Measurements from ENCODE around the gene TCEA3. TPM values are rescaled to one million over a fixed set of nuclear protein-coding genes. Genes with fewer than 3 reads are reported as not detected.

Gene TCEA3
- total RNA-seq, 2 experiments from 2014 or later, result 6.3 to 7.4 TPM

DNA sequence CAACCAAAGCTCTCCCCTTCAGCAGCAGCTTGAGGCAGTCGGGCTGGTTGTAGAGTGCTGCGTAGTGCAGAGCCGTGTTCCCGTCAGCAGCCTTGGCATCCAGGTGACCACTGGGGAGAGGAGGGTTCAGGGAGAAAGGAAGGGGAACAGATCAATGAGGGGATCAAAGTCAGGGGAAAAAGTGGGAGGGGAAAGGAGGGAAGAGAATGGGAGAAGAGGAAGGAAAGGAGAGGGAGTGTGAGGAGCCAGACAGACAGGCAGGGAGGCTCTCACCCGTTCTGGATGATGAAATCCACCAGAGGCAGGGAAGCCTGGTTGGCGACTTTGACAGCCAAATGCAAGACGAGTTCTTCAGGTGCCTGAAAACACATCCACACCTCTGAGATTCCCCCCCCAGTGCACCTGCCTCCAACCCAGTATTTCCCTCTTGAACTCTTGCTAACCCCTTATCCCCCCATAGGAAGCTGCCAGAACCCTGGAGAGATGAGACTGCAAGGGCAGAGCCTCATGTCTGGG lies 9.8 kb upstream of the TCEA3 start:
- no peaks in the 10 kb centered on the region for H3K36me3 Mint-ChIP-seq
- H3K4me1 Mint-ChIP-seq, result no peaks in the 10 kb centered on the region
- H3K9me3 Mint-ChIP-seq, result no peaks in the 10 kb centered on the region
- no peak for DNase-seq
- no peaks in the 10 kb centered on the region for H3K27me3 Mint-ChIP-seq
- H3K27ac Mint-ChIP-seq, result no peak overlapping the region
- no peak overlapping the region for H3K4me3 Mint-ChIP-seq

DNA sequence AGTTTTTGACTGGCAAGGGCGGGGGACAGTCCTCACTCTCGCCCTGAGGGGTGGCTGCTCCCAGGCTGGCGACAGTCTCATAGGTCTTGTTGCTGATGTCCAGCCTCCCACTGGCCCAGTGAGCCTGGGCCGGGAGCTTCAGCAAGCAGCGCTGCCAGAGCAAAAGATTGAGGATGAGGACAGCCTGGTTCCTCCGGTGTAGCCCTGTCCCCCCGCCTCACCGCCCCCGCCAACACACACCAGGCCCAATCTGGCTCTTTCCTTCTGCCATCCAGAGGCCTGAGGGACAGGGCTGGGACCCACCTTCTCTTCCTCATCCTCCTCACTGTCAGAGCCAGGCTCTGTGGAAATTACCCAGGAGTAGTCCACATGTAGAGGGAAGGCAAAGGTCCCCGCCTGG lies 8.6 kb upstream of the TCEA3 start:
- Mint-ChIP-seq H3K36me3 (no peaks in the 10 kb centered on the region), H3K9me3 (no peaks in the 10 kb centered on the region), H3K27ac (no peak overlapping the region), H3K4me1 (no peaks in the 10 kb centered on the region), H3K27me3 (no peaks in the 10 kb centered on the region), H3K4me3 (no peak overlapping the region)
- DNase-seq, result no peak

DNA sequence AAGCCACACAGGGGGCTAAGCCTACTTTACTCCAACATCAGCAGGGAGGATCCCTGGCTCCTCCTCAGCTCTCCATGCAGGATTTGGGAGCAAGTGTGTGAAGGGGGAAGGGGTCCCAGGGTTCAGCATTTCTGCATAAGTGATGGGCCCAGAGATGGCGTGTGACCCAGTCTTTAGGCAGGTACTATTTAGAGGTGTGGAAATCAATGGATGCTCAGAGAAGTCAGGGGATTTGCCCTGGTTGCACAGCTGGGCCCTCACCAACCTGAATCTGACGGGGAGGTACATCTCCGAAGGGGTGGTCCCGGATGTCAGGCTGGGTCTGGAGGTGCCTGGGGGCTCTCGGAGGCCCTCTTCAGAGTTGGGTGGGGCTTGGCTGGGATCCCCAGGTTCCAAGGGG lies 6.9 kb upstream of the TCEA3 start:
- H3K36me3 Mint-ChIP-seq, result no peaks in the 10 kb centered on the region
- no peak overlapping the region for H3K27ac Mint-ChIP-seq
- no peak for DNase-seq

DNA sequence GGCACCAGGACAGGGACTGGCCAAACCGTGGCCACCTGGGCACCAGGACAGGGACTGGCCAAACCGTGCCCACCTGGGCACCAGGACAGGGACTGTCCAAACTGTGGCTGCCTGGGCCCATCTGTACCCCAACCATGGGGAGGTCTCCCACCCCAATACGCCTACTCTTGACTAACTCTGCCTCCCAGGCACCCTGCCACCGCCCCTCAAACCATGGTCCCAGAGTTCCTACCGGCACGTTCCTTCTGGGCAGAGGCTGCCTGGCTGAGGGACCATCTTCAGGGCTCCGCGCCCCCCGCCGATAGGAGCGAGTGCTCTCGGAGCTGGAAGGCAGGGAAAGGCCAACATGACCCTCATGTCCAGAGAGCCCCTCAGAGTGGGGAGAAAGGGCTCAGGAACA lies 6.3 kb upstream of the TCEA3 start:
- Mint-ChIP-seq H3K36me3 (no peaks in the 10 kb centered on the region), H3K27ac (no peak overlapping the region), H3K4me3 (no peak overlapping the region), H3K4me1 (no peaks in the 10 kb centered on the region), H3K9me3 (no peaks in the 10 kb centered on the region), H3K27me3 (peaks cover 6% of the 10 kb centered on the region)
- DNase-seq, result no peak

More for the DNA sequence above, 6.9 kb upstream of the TCEA3 start:
- no peaks in the 10 kb centered on the region for H3K4me1 Mint-ChIP-seq
- H3K27me3 Mint-ChIP-seq, result no peaks in the 10 kb centered on the region
- no peak overlapping the region for H3K4me3 Mint-ChIP-seq
- H3K9me3 Mint-ChIP-seq, result no peaks in the 10 kb centered on the region

DNA sequence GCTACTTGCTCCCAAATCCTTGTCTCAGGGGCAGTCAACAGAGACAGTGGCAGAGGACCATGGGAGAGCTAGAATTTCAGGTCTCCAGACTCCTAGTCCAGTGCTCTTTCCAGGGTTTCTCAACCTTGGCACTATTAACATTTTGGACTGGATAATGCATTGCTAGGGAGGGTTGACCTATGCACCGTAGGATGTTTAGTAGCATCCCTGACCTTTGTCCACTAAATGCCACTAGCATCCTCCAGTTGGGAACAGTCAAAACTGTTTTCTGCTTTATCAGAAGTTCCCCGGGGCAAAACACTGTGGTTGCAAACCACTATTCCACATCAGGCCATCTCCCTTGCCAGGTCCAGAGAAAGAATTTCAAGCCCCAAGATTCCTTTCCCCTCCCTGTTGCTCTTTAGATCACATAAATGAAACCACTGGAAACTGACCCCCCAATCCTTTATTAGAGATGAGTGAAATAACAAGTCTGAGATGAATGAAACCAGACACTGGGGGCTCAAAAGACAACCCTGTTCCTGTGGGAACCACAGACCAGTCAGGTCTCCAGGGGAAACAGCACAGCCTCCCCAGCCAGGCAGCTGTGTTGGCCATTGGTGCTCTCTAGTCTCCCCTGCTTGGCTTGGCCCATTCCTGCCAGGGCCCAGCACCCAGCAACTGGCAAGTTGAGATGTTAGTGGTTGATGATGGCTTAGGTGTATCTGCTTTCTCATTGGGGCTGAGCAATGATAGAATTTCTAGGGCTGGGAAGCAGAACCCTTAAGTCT lies 3.8 kb upstream of the TCEA3 start:
- no peaks in the 10 kb centered on the region for H3K36me3 Mint-ChIP-seq
- H3K4me1 Mint-ChIP-seq, result peaks cover 5% of the 10 kb centered on the region
- no peak overlapping the region for H3K4me3 Mint-ChIP-seq
- H3K27ac Mint-ChIP-seq, result no peak overlapping the region
- no peaks in the 10 kb centered on the region for H3K9me3 Mint-ChIP-seq
- peaks cover 6% of the 10 kb centered on the region for H3K27me3 Mint-ChIP-seq
- no peak for DNase-seq

DNA sequence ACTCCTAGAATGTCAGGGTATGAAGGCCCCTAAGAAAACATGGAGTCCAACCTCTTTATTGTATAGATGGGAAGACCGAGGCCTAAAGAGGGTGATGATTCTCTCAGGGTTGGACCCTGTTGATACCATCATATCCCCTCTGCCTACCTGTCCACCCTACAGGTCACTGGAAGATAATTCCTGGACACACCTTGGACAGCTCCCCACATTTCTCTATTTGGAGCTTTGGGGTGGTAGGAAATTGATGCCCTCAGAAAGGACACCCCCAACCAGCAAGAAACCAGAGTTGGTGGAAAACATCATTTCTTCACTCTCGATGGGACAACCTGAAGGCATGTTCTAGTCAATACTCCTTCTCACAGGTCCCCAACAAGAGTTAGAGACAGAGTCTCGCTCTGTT lies 3.0 kb upstream of the TCEA3 start:
- DNase-seq, result no peak
- Mint-ChIP-seq H3K27me3 (peaks cover 6% of the 10 kb centered on the region), H3K27ac (no peak overlapping the region), H3K9me3 (no peaks in the 10 kb centered on the region), H3K4me1 (peaks cover 12% of the 10 kb centered on the region), H3K36me3 (no peaks in the 10 kb centered on the region), H3K4me3 (no peak overlapping the region)

DNA sequence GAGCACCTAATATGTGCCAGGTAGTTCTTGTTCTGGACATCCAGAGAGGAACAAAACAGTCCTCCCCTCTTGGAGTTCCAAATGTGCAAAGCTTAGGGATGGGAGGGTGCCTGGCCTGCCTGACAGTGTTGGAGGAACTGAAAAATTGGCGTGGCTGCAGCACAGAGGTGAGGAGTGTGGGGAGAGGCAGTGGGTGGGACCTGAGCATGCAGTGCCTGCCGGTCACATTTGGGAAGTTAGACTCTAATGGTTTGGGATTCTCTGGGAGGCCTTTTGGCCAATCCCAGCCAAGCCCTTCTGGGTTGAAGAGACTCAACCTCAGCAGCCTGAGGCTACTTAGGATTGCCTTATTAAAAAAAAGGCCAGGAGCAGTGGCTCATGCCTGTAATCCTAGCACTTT lies 2.3 kb upstream of the TCEA3 start:
- peaks cover 6% of the 10 kb centered on the region for H3K27me3 Mint-ChIP-seq
- no peak for DNase-seq
- H3K4me3 Mint-ChIP-seq, result no peak overlapping the region
- H3K4me1 Mint-ChIP-seq, result peaks cover 19% of the 10 kb centered on the region
- H3K27ac Mint-ChIP-seq, result no peak overlapping the region
- no peaks in the 10 kb centered on the region for H3K36me3 Mint-ChIP-seq
- no peaks in the 10 kb centered on the region for H3K9me3 Mint-ChIP-seq

DNA sequence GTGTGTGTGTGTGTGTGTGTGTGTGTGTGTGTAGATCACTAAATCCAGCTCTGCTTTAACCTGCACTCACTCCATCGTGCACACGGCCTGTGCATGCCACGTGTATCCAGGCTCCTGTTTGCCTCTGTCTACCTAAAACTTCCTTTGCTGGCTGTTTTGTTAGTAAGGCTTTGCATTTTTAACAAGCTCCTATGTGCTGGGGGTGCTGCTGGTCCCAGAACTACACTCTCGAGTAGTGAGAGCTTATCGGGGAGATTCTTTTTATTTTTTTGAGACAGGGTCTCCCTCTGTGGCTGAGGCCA lies 596 bp upstream of the TCEA3 start:
- Mint-ChIP-seq H3K9me3 (no peaks in the 10 kb centered on the region), H3K27me3 (peaks cover 6% of the 10 kb centered on the region), H3K27ac (no peak overlapping the region), H3K4me3 (peak overlapping the region; percentile 52), H3K36me3 (no peaks in the 10 kb centered on the region), H3K4me1 (peaks cover 19% of the 10 kb centered on the region)
- no peak for DNase-seq

DNA sequence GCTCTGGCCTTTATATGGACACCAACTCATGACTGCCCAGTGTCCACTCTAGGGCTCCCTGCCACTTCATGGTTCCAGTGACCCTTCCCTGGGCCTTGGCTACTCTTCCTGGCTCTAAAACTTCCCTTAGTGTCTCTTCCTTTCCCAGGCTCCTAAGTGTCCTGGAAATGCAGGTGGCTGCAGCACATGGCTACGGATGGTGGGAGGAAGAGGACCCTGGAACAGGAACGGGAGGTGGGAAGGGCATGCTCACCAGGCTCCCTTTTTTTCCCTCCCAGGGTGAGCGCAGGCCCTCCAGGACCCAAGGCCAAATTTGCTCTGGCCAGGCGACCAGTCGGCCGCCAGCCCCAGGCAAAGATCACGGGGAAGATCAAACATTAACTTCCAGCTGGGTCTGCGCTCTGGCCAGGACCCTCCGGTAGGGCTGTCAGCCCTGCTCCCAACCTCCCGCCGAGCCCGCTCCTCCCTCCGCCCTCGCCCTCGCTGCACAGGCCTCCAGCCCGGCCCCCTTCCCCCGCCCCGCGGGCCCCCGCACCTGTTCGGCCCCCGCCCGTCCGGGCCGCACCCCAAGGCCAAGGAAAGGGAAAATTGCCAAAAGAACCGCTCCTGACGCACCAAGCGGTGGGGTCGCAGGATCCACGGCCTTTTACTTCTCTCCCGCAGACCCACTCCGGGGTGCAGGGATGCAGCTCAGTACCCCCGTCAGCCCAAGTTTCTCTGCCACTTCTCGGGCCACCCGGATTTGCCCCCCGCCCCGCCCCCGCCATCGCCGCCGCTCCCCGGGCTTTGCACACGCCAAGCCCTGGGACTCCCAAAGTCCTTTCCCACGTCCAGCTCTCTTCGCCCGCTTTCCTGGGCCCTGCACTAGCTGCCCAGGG lies 894 bp downstream of the TCEA3 start:
- peaks cover 19% of the 10 kb centered on the region for H3K4me1 Mint-ChIP-seq
- H3K36me3 Mint-ChIP-seq, result no peaks in the 10 kb centered on the region
- peak overlapping the region; percentile 27 for H3K27ac Mint-ChIP-seq
- H3K4me3 Mint-ChIP-seq, result peak overlapping the region; percentile 79
- peak; percentile 13 for DNase-seq
- H3K27me3 Mint-ChIP-seq, result peaks cover 6% of the 10 kb centered on the region
- H3K9me3 Mint-ChIP-seq, result no peaks in the 10 kb centered on the region

DNA sequence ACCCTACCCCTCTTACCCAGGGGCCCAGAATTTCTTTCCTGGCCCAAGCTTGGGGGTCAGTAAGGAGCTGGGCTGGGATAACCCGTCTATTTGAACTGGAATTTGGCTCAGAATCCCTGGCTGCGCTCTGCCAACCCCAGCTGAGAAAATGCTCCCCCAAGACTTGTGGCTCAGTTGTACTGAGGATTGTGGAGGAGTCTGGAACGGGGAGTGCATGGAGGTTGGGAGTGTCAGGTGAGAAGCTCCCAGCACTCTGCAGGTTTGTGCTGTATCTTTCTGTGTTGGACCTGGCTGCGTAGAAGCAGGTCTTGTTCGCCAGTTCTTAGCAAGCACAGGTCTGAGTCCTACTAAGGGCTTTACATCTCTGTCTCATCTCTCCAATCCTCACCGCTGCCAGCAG lies 1.6 kb downstream of the TCEA3 start:
- no peak for DNase-seq
- Mint-ChIP-seq H3K9me3 (no peaks in the 10 kb centered on the region), H3K4me3 (peak overlapping the region; percentile 66), H3K27ac (peak overlapping the region; percentile 27), H3K27me3 (peaks cover 6% of the 10 kb centered on the region), H3K4me1 (peaks cover 19% of the 10 kb centered on the region), H3K36me3 (no peaks in the 10 kb centered on the region)

DNA sequence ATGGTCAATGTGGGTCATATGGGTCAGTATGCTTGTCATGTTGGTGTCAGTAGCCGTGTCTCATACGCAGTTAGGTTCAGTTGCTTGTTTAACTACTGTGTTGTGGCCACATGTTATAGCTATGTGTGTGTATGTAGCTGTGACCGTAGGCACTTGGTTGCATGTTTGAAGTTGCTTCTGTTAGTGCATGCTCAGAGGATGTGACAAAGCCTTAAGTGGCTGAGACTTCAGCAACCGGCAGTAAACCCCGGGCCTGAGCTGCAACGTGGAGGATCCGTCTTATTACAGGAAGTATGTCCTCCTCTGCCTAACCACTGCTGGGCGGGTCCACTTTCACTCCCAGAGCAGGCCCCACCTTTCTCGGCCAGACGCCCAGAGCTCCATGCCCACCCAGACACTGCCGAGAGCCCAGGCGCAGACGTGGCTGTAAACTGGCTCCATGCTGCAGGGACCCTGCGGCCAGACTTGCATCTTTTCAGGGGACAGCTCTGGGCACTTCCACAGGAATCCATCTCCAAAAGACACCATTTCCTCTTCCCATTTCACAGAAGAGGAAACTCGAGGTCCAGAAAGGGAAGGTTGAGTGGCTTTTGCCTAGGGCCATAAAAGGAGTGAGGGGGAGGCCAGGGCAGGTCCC lies 2.2 kb downstream of the TCEA3 start:
- peak; percentile 44 for DNase-seq
- Mint-ChIP-seq H3K36me3 (no peaks in the 10 kb centered on the region), H3K27me3 (peaks cover 6% of the 10 kb centered on the region), H3K4me3 (peak overlapping the region; percentile 12), H3K9me3 (no peaks in the 10 kb centered on the region), H3K27ac (peak overlapping the region; percentile 30), H3K4me1 (peaks cover 19% of the 10 kb centered on the region)

DNA sequence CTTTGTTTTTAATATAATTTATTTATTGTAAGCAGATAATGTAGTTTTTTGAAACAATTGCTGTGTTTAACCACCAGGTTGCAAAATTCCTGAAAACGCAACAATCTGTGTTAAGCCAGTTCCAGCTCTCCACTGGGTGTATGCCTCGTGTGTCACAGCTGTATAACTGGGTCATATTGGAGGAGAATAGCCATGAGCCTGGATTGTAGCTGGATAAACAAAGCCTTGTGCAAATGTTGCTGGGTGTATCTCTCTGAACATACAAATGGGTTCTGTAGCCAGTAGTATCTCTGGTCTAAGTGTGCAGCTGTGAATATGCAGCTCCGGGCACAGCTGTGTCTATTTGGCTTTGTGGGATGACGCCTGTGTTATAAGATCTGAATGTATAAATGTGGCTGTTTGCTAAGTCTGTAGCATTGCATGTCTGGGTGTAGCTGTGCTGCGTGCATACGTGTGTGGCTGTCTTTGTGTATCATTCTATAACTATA lies 2.8 kb downstream of the TCEA3 start:
- H3K27ac Mint-ChIP-seq, result no peak overlapping the region
- H3K4me3 Mint-ChIP-seq, result no peak overlapping the region

DNA sequence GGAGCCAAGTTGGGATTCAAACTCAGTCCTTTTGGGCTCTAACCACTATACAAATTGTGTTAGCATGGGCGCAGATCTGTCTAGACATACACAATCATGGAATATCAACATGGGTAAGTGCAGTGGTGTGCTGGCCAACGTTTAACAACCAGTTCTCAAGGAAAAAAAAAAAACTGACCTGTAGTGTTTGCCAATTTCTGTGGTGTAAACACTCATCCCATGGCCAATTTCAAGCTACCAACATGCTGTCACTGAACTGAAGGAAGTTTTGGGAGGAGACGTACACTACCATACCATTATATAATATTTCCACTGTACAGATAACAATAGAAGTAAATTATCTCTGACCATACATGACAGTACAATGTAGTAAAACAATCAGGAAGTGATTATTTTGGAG lies 3.2 kb downstream of the TCEA3 start:
- H3K4me3 Mint-ChIP-seq, result no peak overlapping the region
- H3K9me3 Mint-ChIP-seq, result no peaks in the 10 kb centered on the region
- peaks cover 19% of the 10 kb centered on the region for H3K4me1 Mint-ChIP-seq
- H3K36me3 Mint-ChIP-seq, result no peaks in the 10 kb centered on the region
- peaks cover 6% of the 10 kb centered on the region for H3K27me3 Mint-ChIP-seq
- no peak overlapping the region for H3K27ac Mint-ChIP-seq
- DNase-seq, result no peak

More for the DNA sequence above, 2.8 kb downstream of the TCEA3 start:
- Mint-ChIP-seq H3K4me1 (peaks cover 19% of the 10 kb centered on the region), H3K36me3 (no peaks in the 10 kb centered on the region), H3K27me3 (peaks cover 6% of the 10 kb centered on the region), H3K9me3 (no peaks in the 10 kb centered on the region)
- no peak for DNase-seq

DNA sequence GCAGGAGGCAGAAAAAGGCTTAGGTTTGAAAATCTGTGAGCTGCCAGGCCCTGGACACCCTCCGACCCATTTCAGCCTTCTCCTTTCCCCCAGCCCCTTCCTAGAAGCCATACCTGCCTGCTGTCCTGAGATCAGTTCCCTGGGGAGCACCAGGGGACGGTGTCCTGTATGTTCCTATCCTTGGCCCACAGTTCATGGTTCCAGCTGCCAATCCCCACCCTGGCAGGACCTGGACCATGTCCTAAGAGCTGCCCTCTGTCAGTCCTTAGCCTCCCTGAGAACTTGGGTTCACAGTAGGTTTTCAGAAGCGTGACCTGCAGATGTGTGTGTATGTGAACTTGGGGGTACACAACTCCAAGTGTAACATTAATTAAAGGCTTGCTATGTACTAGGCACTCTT lies 3.8 kb downstream of the TCEA3 start:
- H3K27ac Mint-ChIP-seq, result no peak overlapping the region
- DNase-seq, result no peak
- H3K4me1 Mint-ChIP-seq, result peaks cover 19% of the 10 kb centered on the region
- peaks cover under 1% of the 10 kb centered on the region for H3K27me3 Mint-ChIP-seq
- no peak overlapping the region for H3K4me3 Mint-ChIP-seq
- no peaks in the 10 kb centered on the region for H3K9me3 Mint-ChIP-seq
- H3K36me3 Mint-ChIP-seq, result no peaks in the 10 kb centered on the region

DNA sequence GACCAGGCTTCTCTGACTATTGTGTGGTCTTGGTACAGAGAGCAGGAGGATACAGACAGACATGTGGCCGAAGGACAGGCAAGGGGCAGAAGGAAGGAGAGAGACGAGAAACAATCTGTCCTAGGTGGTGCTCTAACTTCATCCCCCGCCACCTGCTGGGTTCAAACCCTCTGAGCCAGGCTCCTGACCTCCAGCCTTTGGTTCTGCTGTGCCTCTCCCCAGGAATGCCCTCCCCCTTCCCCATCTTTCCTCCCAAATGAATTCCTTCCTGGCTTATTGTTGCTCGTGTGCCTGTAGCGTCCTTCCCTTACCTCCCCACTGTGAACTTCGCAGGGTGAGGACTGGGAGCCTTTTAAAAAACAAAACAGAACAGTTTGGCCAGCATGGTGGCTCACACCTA lies 5.4 kb downstream of the TCEA3 start:
- DNase-seq, result no peak
- Mint-ChIP-seq H3K4me1 (peaks cover 17% of the 10 kb centered on the region), H3K9me3 (no peaks in the 10 kb centered on the region), H3K4me3 (no peak overlapping the region), H3K27ac (no peak overlapping the region), H3K36me3 (no peaks in the 10 kb centered on the region), H3K27me3 (no peaks in the 10 kb centered on the region)
